C4-2B (cell line): ENCODE results near the gene PLIN4.

ENCODE experiments used
- H3K27ac ChIP-seq: fragments of 450-650 bp; 2 replicates; pipeline ENCODE4 v1.5.1; 2017
- CTCF ChIP-seq: fragments of 450-650 bp; conservative IDR thresholded peaks from 2 replicates; pipeline ENCODE4 v1.5.1; 2017; ENCODE audit warnings: mild to moderate bottlenecking
- ZFX ChIP-seq: fragments of 450-650 bp; IDR thresholded peaks from 2 replicates; pipeline ENCODE4 v1.6.1; 2017

PLIN4 gene

GRCh38 chr19:4456843-4457653 lies 61.2 kb downstream of the PLIN4 start:
- peak overlapping the region; percentile 63 for H3K27ac ChIP-seq
- TF ChIP-seq ZFX (peak; percentile 31; the same call in 1 of the 2 replicates), CTCF (no peak)

GRCh38 chr19:4456476-4456842 lies 61.8 kb downstream of the PLIN4 start:
- H3K27ac ChIP-seq = peak overlapping the region; percentile 63
- TF ChIP-seq ZFX (no peak), CTCF (no peak)

- no peak for TF ChIP-seq CTCF
- no peak for TF ChIP-seq ZFX
- H3K27ac ChIP-seq = peak overlapping the region; percentile 63; the same call in 1 of the 2 replicates
These were observed 62.4 kb downstream of the PLIN4 start for GRCh38 chr19:4455719-4456475.

- no peak overlapping the region for H3K27ac ChIP-seq
- TF ChIP-seq ZFX (no peak), CTCF (no peak)
These were observed 63.3 kb downstream of the PLIN4 start for GRCh38 chr19:4454747-4455718.

GRCh38 chr19:4453232-4454179 lies 64.8 kb downstream of the PLIN4 start:
- TF ChIP-seq CTCF (no peak), ZFX (no peak)
- H3K27ac ChIP-seq = no peak overlapping the region

- TF ChIP-seq ZFX = no peak
- TF ChIP-seq CTCF = no peak
- no peak overlapping the region for H3K27ac ChIP-seq
These were observed 65.9 kb downstream of the PLIN4 start for GRCh38 chr19:4452230-4452990.
